Loucy (cell line): ENCODE measurements around the gene CDC73.
"Not testable (repeated sequence)": the region's sequence is repeated elsewhere in the genome, so short reads cannot be mapped to it uniquely, and the experiment has no call there.

Experiments
- CTCF ChIP-seq: fragments of 200-600 bp; sonication (generic); conservative IDR thresholded peaks from 2 replicates; pipeline ENCODE4 v1.5.1; 2014; ENCODE audit warnings: mild to moderate bottlenecking, antibody characterized with exemption, low read length
- EZH2phosphoT487 ChIP-seq: fragments of 200-600 bp; IDR thresholded peaks from 2 replicates; pipeline ENCODE4 v1.6.1; 2018; ENCODE audit warnings: antibody characterized with exemption, mild to moderate bottlenecking, moderate library complexity, borderline replicate concordance

GRCh38 chr1:193231146-193231545 lies 109.3 kb downstream of the CDC73 start:
- TF ChIP-seq CTCF, EZH2phosphoT487: not testable (repeated sequence)
